Effector CD8-positive, alpha-beta T cell (primary cell): Measurements from ENCODE around the gene PEX10.

Experiments
- DNase-seq: peaks from one replicate; lab custom pipeline; 2025; lab: John Stamatoyannopoulos, UW

The PEX10 gene

DNA sequence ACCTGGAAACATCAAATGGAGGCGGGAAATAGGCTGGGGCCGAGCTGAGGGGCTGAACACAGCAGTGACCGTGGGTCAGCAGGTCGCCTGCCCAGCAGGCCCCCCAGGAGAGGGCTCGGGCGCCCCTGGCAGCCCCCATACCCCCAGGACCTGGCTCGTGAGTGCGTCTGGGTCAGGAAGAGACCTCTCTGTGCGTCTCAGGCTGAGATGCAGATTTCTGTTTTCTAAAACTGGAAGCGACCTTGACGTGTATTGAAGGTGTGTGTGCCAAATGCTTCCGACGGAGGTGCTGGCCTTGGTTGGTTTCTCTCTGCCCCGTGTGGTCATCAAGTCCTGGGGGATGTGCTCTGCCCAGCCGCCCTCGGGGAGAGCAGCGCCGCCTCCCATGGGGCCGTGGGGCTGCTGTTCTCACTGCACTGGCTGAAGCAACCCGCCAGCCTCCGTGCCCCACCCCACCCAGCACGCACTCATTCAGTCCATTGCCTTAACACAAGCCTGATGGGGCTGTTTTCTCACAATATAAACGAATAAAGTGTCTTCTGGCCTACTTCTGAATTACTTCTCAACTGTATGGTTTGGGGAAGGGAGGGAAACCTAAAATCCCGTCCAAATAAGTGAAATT is 7.4 kb downstream of the PEX10 start:
- DNase-seq, result no peak

GRCh38 chr1:2404142-2404889 is 8.0 kb downstream of the PEX10 start:
- no peak for DNase-seq

DNA sequence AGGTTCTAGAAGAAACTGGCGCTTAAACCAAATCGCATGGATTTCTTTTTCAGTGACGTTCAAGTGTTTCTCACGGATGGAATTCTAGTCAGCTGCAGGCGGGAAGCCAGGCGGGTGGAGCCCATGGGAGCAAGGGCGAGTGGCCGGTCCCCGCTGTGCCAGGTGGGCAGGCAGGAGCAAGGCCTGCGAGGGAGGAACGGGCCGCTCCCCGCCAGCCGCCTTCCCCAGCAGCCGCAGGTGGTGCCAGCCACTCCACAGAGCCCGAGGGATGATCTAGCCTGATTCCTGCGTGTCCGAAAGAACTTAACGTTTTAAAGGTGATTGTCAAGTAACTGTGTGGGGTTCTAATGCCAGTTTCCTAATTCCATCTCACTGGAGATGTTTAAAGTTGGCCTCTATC is 9.1 kb downstream of the PEX10 start:
- DNase-seq, result no peak

DNA sequence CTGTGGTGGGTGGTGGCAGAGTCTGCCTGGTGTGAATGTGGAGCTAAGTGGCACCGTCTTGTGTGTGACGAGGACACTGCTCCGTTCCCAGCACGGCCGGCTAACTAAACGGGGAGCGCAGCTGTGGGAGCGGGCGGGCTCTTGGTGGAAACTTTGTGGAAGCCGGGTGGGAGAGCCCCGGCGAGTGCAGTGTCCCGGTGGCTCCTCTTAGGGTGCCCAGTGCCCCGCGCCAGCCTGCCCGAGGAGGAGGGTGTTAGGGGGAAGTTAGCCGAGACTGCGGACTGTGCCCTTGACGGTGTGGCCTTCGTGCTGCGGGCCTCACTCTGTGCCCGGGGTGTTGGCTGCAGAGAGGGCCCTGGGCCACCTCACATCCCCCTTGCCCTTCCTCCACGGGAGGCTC is 9.9 kb downstream of the PEX10 start:
- no peak for DNase-seq

GRCh38 chr1:2400950-2401649 is 11.3 kb downstream of the PEX10 start:
- DNase-seq, result no peak

GRCh38 chr1:2400576-2400909 is 11.8 kb downstream of the PEX10 start:
- no peak for DNase-seq

GRCh38 chr1:2399890-2400575 is 12.3 kb downstream of the PEX10 start:
- DNase-seq, result no peak

- DNase-seq, result no peak
Observed at GRCh38 chr1:2398871-2399270, 13.5 kb downstream of the PEX10 start.

GRCh38 chr1:2397007-2397679 is 15.2 kb downstream of the PEX10 start:
- DNase-seq, result no peak

DNA sequence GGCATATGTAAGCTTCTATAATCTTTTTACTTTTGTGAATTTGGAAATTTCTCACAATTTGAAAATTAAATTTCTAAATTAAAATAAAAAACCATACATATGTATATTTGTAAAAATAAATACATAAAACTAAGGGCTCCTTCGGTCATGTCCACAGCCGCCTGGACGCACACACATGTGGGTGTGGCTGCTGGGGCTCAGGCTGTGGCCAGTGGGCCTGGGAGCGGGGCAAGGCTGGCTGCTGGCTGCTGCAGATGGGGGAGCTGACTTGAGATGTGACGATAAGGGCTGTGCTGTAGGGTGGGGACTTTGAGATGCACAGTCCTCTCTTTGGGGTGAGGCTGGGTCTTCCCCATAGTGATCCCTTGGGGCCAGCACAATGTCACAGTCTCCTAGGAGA is 15.9 kb downstream of the PEX10 start:
- DNase-seq, result no peak

DNA sequence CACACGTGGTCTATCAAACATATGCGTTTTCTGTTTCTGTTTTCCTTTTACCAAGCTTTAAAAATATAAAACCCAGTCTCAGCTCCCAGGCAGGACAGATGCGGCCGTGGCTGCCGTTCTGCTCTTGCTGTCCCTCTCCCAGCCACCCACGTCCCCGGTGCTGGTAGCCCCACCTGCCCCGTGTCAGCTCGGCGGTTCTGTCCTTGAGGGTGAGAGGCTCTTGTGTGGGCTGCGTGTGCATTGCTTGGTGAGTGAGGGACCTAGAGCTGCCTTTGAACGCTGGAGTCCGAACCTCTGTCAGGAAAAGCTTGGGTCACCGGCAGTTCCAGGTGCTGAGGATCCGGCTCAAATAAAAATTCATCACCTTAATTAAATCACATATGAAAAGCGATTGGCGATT is 16.3 kb downstream of the PEX10 start:
- DNase-seq, result no peak

GRCh38 chr1:2395245-2395644 is 17.1 kb downstream of the PEX10 start:
- DNase-seq, result no peak

DNA sequence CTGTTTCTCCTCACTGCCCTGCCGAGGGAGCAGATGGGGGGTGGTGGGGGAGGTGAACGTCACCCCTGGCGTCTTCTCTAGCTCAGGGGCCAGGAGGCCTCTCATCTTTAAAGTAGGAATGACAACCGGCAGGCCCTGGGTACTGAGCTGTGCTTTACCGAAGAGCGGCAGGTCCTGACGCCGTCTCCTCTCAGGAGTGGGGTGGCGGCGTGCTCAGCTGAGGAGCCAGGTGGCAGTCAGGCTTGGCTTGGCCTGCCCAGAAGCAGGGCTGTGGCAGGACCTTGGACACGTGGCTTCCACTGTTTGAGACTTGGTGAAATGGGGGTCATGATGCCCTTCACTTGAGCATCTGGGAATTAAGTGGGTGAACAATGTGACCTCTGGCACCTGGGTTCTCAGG is 17.6 kb downstream of the PEX10 start:
- no peak for DNase-seq

DNA sequence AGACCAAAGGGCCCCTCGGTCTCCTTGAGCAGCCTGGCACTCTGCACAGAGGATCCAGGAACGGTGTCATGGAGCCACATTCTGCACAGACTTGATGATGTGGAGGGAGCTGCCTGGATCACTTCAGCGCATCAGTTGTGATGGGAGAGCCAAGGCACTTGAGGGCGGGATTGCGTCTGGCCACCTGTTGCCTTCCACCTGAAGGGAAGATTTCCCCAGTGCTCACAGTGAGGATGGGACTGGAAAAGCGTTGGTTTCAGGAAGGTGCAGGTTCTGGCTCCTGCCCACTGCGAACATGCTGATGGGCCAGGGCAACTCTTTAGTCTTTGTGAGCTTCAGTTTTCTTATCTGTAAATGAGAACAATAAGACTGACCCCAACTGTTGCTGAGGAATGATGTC is 18.1 kb downstream of the PEX10 start:
- no peak for DNase-seq

DNA sequence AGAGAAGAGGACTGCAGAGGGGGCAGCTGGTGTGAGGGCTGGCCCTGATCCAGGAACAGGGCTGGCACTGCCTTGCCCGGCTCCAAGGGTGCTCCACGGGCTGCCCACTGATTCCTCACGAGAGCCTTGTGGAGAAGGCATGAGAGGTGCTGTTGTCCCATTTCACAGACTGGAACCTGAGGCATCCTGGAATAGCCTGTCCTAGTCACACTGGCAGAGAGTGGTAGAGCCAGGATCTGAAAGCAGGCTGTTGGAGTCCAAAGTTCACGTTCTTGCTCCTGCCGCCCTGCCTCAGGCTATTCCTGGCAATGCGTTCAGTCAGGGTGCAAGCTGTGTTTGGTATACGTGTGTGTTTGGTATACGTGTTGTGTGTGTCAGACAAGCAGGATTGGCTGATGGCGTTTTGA is 18.9 kb downstream of the PEX10 start:
- no peak for DNase-seq

DNA sequence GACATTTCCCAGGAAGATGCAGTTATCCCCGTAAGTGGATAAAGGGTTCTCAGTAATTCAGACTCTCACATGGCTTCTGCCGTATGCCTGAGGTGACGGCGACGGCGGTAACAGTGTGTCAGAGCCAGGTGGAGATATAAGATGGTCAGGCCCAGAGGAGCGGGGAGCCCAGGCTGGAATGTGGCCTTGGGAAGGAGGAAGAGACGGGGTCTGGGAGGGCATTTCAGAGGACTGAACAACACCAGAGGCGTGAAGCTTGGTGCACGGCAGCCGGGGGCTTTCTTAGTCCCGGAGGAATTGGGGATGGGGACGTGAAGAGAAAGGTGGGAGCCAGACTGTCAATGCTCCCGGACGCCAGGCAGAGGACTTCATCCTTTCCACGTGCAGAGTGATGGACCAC is 19.7 kb downstream of the PEX10 start:
- no peak for DNase-seq

DNA sequence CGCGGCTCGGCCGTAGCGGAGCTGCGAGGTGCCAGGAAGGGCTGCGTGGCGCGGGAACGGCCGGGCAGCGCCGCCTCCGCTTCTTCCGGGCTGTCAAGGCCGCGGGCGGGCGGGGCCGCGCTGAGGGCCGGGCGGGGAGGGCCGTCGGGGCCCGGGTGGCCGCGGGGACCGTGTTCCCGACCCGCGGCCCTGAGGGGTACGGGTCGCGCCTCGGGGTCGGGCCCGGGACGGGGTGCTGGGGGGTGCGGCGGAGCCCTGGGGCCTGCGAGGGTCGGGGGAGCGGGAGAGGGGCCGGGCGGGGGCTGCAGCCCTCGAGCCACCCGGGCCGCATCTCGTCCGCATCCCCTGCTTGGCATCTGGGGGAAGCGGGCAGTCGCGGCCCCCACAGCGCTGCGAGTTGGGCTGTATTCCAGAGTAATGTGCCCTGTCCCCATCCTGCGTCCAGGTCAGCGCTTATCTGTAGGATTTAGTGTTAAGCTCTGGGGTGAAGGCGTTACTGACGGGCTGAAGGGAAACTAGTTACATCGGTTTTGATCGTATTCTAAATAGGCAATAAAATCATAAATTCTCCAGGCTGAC is 20.3 kb downstream of the PEX10 start:
- DNase-seq, result no peak

DNA sequence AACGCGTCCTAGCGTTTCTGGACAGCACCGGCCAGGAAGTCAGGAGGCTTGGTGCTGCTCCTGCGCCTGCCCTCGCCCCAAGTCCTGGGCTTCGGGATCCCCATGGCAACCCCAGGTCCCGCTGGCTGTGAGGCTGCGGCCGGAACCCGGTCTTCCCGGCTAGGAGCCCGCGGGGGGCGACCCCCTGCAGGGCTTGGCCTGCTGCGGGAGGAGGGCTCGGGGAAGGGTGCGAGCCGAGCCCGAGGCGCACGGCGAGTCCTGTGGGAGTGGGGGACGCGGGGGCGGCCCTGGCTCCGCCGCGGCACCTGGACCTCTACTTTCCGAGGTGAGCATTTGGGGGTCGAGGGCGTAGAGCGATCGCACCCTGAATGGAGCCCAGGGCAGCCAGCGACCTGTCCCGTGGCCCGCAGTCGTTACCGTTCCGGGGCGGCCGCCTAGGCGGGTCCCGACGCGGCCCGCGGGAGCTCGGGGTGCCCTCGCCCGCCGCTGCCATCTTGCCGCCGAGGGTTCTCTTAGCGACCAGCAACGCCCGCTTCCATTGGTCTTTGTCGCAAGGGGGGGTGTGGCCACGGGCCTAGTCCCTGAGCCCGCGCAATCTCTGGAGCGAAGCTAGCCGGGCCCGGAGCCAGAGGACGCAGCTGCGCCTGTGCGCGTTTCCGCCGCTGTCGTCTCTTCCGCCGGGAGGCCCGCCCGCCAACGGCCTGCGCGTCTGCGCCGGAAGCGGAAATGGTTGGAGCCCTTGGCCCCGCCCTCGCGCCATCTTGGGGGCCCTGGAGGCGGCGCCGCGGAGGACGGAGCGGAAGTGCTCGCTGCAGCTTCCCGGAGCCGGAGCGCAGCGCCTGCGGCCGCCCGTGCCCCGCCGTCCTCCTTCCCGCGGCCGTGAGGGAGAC is 21.1 kb downstream of the PEX10 start, which contains the start of the genes MORN1 and RER1:
TSS of gene MORN1 (minus strand) at position 514 of the 890 bp plus-strand sequence. CDS start at position 493, 21 bp downstream.
TSS of gene RER1 (plus strand) at position 801 of the 890 bp plus-strand sequence. CDS start 3,950 bp downstream, outside the sequence.
- DNase-seq, result peak; percentile 97

GRCh38 chr1:2389644-2390043 is 22.7 kb downstream of the PEX10 start:
- no peak for DNase-seq
